Erythroblast (primary cell): Measurements from ENCODE around the gene HOXD3.

Experiments used
- GATA1 ChIP-seq: IDR thresholded peaks from 2 replicates; pipeline ENCODE4 v1.6.1; 2011; ENCODE audit warnings: low read depth, mild to moderate bottlenecking, control low read depth, low read length, moderate library complexity
- POLR2A ChIP-seq: IDR thresholded peaks from 2 replicates; pipeline ENCODE4 v1.6.1; 2011; ENCODE audit warnings: mild to moderate bottlenecking, low read length

DNA sequence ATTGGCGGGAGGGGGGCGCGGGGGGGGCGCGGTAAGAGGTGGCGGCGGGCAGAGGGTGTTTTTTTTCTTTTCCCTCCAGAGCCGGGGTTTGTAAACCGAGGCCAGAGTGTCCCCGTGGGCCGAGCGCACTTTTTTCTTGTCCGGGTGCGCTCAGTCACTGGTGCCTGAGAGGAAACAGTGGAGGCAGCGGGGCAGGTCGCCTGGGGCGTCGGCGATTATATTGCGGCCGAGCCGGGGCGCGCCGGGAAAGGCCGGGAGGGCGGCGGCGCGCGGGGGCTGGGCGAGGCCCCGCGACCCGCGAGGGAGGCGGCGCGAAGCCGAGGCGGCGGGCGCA, 27.3 kb upstream of the HOXD3 start:
- TF ChIP-seq POLR2A (no peak), GATA1 (no peak)
